AG04449 (cell line): ENCODE data around the gene CIT.

Source experiments
- CTCF ChIA-PET: fragments of 350-600 bp; formaldehyde crosslinking; extraction: SDS; loops from one replicate; lab custom pipeline; 2021; ENCODE audit warnings: antibody characterized with exemption; lab: Yijun Ruan, JAX
- POLR2A ChIA-PET: fragments of 400-600, 350-600 bp; formaldehyde crosslinking; extraction: SDS; loops from one replicate; lab custom pipeline; 2020; ENCODE audit warnings: antibody characterized with exemption, inconsistent platforms; lab: Yijun Ruan, JAX
- DNase-seq: peaks from one replicate; pipeline ENCODE4 v3.0.0-alpha.2; 2010; ENCODE audit warnings: low read depth, low spot score
- H3K4me3 ChIP-seq: 2 replicates; pipeline ENCODE4 v1.5.1; 2011; ENCODE audit warnings: low read depth, mild to moderate bottlenecking, control low read depth, low read length
- TF ChIP-seq, protein P1 (sequence below): IDR thresholded peaks from one replicate; pipeline ENCODE4 v1.5.1; 2011; ENCODE audit warnings: mild to moderate bottlenecking, moderate library complexity, low read length, control low read depth, inconsistent platforms; ENCODE audit not compliant: insufficient read depth; ENCODE audit errors: missing control alignments

The CIT gene

DNA sequence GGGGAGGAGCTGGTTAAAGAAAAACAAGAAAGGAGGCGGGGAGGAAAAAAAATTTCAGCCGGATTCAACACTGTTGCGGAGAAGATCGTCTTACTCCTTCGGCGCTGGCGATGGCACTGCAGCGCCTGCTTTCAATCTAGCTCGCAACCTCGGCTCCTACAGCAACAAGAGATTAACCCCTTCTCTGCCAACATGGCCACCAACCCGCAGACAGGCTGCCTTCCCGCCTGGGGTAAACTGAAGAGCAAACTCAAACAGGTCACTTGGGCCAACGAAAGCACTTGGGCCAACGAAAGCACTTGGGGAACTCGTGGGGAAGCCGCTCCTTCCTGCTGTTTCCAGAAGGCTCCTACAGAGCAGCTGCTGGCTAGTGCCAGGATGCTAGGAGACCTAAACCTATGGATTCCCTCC is 73.7 kb downstream of the CIT start:
- TF ChIP-seq, protein P1, sequence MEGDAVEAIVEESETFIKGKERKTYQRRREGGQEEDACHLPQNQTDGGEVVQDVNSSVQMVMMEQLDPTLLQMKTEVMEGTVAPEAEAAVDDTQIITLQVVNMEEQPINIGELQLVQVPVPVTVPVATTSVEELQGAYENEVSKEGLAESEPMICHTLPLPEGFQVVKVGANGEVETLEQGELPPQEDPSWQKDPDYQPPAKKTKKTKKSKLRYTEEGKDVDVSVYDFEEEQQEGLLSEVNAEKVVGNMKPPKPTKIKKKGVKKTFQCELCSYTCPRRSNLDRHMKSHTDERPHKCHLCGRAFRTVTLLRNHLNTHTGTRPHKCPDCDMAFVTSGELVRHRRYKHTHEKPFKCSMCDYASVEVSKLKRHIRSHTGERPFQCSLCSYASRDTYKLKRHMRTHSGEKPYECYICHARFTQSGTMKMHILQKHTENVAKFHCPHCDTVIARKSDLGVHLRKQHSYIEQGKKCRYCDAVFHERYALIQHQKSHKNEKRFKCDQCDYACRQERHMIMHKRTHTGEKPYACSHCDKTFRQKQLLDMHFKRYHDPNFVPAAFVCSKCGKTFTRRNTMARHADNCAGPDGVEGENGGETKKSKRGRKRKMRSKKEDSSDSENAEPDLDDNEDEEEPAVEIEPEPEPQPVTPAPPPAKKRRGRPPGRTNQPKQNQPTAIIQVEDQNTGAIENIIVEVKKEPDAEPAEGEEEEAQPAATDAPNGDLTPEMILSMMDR, result no peak
- peak overlapping the region; percentile 60 for H3K4me3 ChIP-seq
- DNase-seq, result no peak
- POLR2A ChIA-PET, result no interaction called here
- CTCF ChIA-PET, result interaction anchor here (16.1 kb wide), 1 partner anchor 21 kb away, joined by 152 read pairs; no protein-coding TSS in a partner anchor

- no peak overlapping the region; the same call in 1 of the 2 replicates for H3K4me3 ChIP-seq
- CTCF ChIA-PET, result interaction anchor here (1.0 to 16.1 kb wide), 3 partner anchors 9 to 20 kb away, joined by 3 to 152 read pairs (median 5); no protein-coding TSS in a partner anchor
- no peak for DNase-seq
- POLR2A ChIA-PET, result no interaction called here
- TF ChIP-seq, protein P1, result no peak
Observed at GRCh38 chr12:119802472-119802871, 74.6 kb downstream of the CIT start.

DNA sequence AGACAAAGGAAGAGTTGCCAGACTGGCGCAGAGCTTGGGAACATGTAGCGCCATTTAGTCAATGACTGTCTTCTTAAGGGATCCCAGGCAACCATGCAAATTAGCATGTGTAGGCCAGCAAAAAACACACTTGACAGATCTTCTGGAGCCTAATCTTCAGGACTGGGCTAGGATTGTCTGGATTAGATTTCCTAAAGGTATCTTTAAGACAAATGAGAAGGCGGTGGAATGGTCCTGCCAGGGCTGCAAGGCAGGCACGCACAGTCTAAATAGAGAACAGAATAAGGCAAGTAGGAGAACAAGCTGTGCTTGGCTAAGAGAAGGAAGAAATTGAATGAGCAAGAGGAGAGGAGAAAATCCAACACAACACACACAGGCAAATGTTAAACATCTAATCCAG is 80.0 kb downstream of the CIT start:
- no peak for DNase-seq
- H3K4me3 ChIP-seq, result no peak overlapping the region
- ChIA-PET CTCF (interaction anchor here (16.1 kb wide), 1 partner anchor 15 kb away, joined by 152 read pairs; no protein-coding TSS in a partner anchor), POLR2A (no interaction called here)
- TF ChIP-seq, protein P1, result no peak

GRCh38 chr12:119796292-119796691 is 80.8 kb downstream of the CIT start:
- TF ChIP-seq, protein P1, result no peak
- POLR2A ChIA-PET, result no interaction called here
- no peak overlapping the region for H3K4me3 ChIP-seq
- CTCF ChIA-PET, result interaction anchor here (16.1 kb wide), 1 partner anchor 14 kb away, joined by 152 read pairs; no protein-coding TSS in a partner anchor
- DNase-seq, result no peak

DNA sequence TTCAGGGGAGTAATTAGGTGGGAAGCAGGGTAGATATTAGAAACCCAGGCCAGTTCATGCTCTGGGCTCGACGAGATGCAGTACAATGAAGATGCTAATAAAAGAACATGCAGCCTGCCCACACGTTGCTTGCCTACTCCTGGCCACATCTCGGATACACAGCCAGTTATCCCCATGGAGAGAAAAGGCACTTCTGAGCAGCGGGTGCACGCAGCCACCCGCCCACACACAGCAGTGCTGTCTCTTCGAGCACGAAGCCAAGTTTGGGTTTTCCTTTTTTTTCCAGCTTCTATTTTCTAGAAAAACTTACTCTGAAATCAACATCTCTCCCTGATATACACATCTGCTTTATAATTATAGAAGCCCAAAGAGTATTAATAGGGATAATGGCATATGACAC is 85.7 kb downstream of the CIT start:
- ChIA-PET POLR2A (no interaction called here), CTCF (interaction anchor here (16.1 kb wide), 1 partner anchor 9 kb away, joined by 152 read pairs; no protein-coding TSS in a partner anchor)
- no peak for DNase-seq

DNA sequence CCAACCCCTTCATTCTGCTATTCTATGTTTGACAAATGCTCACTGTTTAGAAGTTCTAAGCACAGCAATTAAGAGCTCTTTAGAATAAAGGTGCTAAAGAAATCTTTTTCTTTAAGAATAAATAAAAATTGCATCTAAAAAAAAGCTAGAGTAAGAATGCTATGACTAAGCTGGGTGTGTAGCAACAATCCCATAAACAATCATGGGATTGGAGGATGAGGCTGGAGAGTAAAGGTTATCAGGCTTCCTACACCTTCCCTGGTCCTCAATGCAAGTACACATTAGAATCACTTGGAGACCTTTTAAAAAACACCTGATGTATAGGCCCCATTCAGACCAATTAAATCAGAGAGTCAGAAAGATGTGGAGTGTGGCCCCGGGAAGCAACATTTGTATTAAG is 88.3 kb downstream of the CIT start:
- TF ChIP-seq, protein P1, result no peak
- CTCF ChIA-PET, result interaction anchor here (1.2 to 2.9 kb wide), 2 partner anchors 9 to 11 kb away, joined by 3 to 23 read pairs; no protein-coding TSS in a partner anchor
- H3K4me3 ChIP-seq, result no peak overlapping the region
- no peak for DNase-seq
- POLR2A ChIA-PET, result no interaction called here

More for the DNA sequence above, 85.7 kb downstream of the CIT start:
- TF ChIP-seq, protein P1, result no peak
- H3K4me3 ChIP-seq, result no peak overlapping the region
